ENCODE data around the gene CAGE1. TPM values are rescaled to one million over a fixed set of nuclear protein-coding genes. Genes with fewer than 3 reads are reported as not detected.

Gene CAGE1
- total RNA-seq, 1 donor from 2014 or later = 0.16 TPM

GRCh38 chr6:7421066-7421465 is 31.5 kb upstream of the CAGE1 start:
- Mint-ChIP-seq H3K36me3 (ENCODE audit: low read depth) (peaks cover 32% of the 10 kb centered on the region), H3K27ac (no peak overlapping the region), H3K4me3 (no peak overlapping the region), H3K9me3 (no peaks in the 10 kb centered on the region), H3K4me1 (no peaks in the 10 kb centered on the region), H3K27me3 (no peaks in the 10 kb centered on the region)
- intact Hi-C loops (cut with micrococcal nuclease) = no loop called here
- no peak for DNase-seq

- DNase-seq = no peak
- H3K4me3 Mint-ChIP-seq = no peak overlapping the region
- no peak overlapping the region for H3K27ac Mint-ChIP-seq
- intact Hi-C loops (cut with micrococcal nuclease) = no loop called here
- H3K27me3 Mint-ChIP-seq = no peaks in the 10 kb centered on the region
- H3K36me3 Mint-ChIP-seq (ENCODE audit: low read depth) = peaks cover 49% of the 10 kb centered on the region
- H3K9me3 Mint-ChIP-seq = no peaks in the 10 kb centered on the region
- H3K4me1 Mint-ChIP-seq = no peaks in the 10 kb centered on the region
These were observed 29.5 kb upstream of the CAGE1 start for GRCh38 chr6:7419065-7419464.

GRCh38 chr6:7418238-7418905 is 28.8 kb upstream of the CAGE1 start:
- H3K4me1 Mint-ChIP-seq = no peaks in the 10 kb centered on the region
- H3K4me3 Mint-ChIP-seq = no peak overlapping the region
- no peak overlapping the region for H3K27ac Mint-ChIP-seq
- H3K9me3 Mint-ChIP-seq = no peaks in the 10 kb centered on the region
- DNase-seq = no peak
- H3K27me3 Mint-ChIP-seq = no peaks in the 10 kb centered on the region
- peaks cover 53% of the 10 kb centered on the region for H3K36me3 Mint-ChIP-seq (ENCODE audit: low read depth)
- intact Hi-C loops (cut with micrococcal nuclease) = no loop called here

GRCh38 chr6:7417684-7418083 is 28.1 kb upstream of the CAGE1 start:
- intact Hi-C loops (cut with micrococcal nuclease) = no loop called here

GRCh38 chr6:7414811-7415210 is 25.3 kb upstream of the CAGE1 start:
- intact Hi-C loops (cut with micrococcal nuclease) = no loop called here
- Mint-ChIP-seq H3K27ac (no peak overlapping the region), H3K4me3 (no peak overlapping the region), H3K27me3 (no peaks in the 10 kb centered on the region), H3K4me1 (no peaks in the 10 kb centered on the region), H3K9me3 (no peaks in the 10 kb centered on the region), H3K36me3 (ENCODE audit: low read depth) (peaks cover 68% of the 10 kb centered on the region)
- DNase-seq = no peak

More at GRCh38 chr6:7417684-7418083, 28.1 kb upstream of the CAGE1 start:
- no peak for DNase-seq
- H3K4me1 Mint-ChIP-seq = no peaks in the 10 kb centered on the region
- H3K9me3 Mint-ChIP-seq = no peaks in the 10 kb centered on the region
- H3K27me3 Mint-ChIP-seq = no peaks in the 10 kb centered on the region
- H3K36me3 Mint-ChIP-seq (ENCODE audit: low read depth) = peaks cover 57% of the 10 kb centered on the region
- H3K27ac Mint-ChIP-seq = no peak overlapping the region
- no peak overlapping the region for H3K4me3 Mint-ChIP-seq

- no peaks in the 10 kb centered on the region for H3K4me1 Mint-ChIP-seq
- no peak overlapping the region for H3K27ac Mint-ChIP-seq
- H3K4me3 Mint-ChIP-seq = no peak overlapping the region
- H3K36me3 Mint-ChIP-seq (ENCODE audit: low read depth) = peaks cover 63% of the 10 kb centered on the region
- H3K27me3 Mint-ChIP-seq = no peaks in the 10 kb centered on the region
- DNase-seq = no peak
- intact Hi-C loops (cut with micrococcal nuclease) = no loop called here
- H3K9me3 Mint-ChIP-seq = no peaks in the 10 kb centered on the region
These were observed 23.7 kb upstream of the CAGE1 start for GRCh38 chr6:7413151-7413823.

GRCh38 chr6:7411328-7411727 is 21.8 kb upstream of the CAGE1 start:
- intact Hi-C loops (cut with micrococcal nuclease) = no loop called here
- H3K36me3 Mint-ChIP-seq (ENCODE audit: low read depth) = peaks cover 64% of the 10 kb centered on the region

GRCh38 chr6:7410851-7411250 is 21.3 kb upstream of the CAGE1 start:
- no peak overlapping the region for H3K27ac Mint-ChIP-seq
- H3K27me3 Mint-ChIP-seq = no peaks in the 10 kb centered on the region
- no peak for DNase-seq
- H3K36me3 Mint-ChIP-seq (ENCODE audit: low read depth) = peaks cover 65% of the 10 kb centered on the region
- no peaks in the 10 kb centered on the region for H3K4me1 Mint-ChIP-seq
- intact Hi-C loops (cut with micrococcal nuclease) = no loop called here
- H3K9me3 Mint-ChIP-seq = no peaks in the 10 kb centered on the region
- no peak overlapping the region for H3K4me3 Mint-ChIP-seq

More at GRCh38 chr6:7411328-7411727, 21.8 kb upstream of the CAGE1 start:
- Mint-ChIP-seq H3K4me3 (no peak overlapping the region), H3K27me3 (no peaks in the 10 kb centered on the region), H3K4me1 (no peaks in the 10 kb centered on the region), H3K27ac (no peak overlapping the region), H3K9me3 (no peaks in the 10 kb centered on the region)
- no peak for DNase-seq

- Mint-ChIP-seq H3K27me3 (no peaks in the 10 kb centered on the region), H3K27ac (no peak overlapping the region), H3K36me3 (ENCODE audit: low read depth) (peaks cover 64% of the 10 kb centered on the region), H3K4me3 (no peak overlapping the region), H3K4me1 (no peaks in the 10 kb centered on the region), H3K9me3 (no peaks in the 10 kb centered on the region)
- DNase-seq = no peak
- intact Hi-C loops (cut with micrococcal nuclease) = no loop called here
These were observed 20.2 kb upstream of the CAGE1 start for GRCh38 chr6:7409740-7410139.

GRCh38 chr6:7406743-7407142 is 17.2 kb upstream of the CAGE1 start:
- Mint-ChIP-seq H3K36me3 (ENCODE audit: low read depth) (peaks cover 67% of the 10 kb centered on the region), H3K27ac (no peak overlapping the region), H3K4me3 (no peak overlapping the region), H3K9me3 (no peaks in the 10 kb centered on the region), H3K4me1 (no peaks in the 10 kb centered on the region), H3K27me3 (no peaks in the 10 kb centered on the region)
- intact Hi-C loops (cut with micrococcal nuclease) = no loop called here
- DNase-seq = no peak

GRCh38 chr6:7404546-7404945 is 15.0 kb upstream of the CAGE1 start:
- peaks cover 4% of the 10 kb centered on the region for H3K4me1 Mint-ChIP-seq
- no peaks in the 10 kb centered on the region for H3K27me3 Mint-ChIP-seq
- peaks cover 63% of the 10 kb centered on the region for H3K36me3 Mint-ChIP-seq (ENCODE audit: low read depth)
- no peak overlapping the region for H3K4me3 Mint-ChIP-seq
- no peak for DNase-seq
- no peak overlapping the region for H3K27ac Mint-ChIP-seq
- H3K9me3 Mint-ChIP-seq = no peaks in the 10 kb centered on the region
- intact Hi-C loops (cut with micrococcal nuclease) = no loop called here

GRCh38 chr6:7402716-7403115 is 13.2 kb upstream of the CAGE1 start:
- Mint-ChIP-seq H3K4me1 (peaks cover 4% of the 10 kb centered on the region), H3K36me3 (ENCODE audit: low read depth) (peaks cover 69% of the 10 kb centered on the region)
- intact Hi-C loops (cut with micrococcal nuclease) = no loop called here

GRCh38 chr6:7401075-7401474 is 11.5 kb upstream of the CAGE1 start:
- Mint-ChIP-seq H3K27me3 (no peaks in the 10 kb centered on the region), H3K4me1 (peaks cover 4% of the 10 kb centered on the region), H3K27ac (no peak overlapping the region), H3K36me3 (ENCODE audit: low read depth) (peaks cover 65% of the 10 kb centered on the region), H3K4me3 (no peak overlapping the region), H3K9me3 (no peaks in the 10 kb centered on the region)
- no peak for DNase-seq
- intact Hi-C loops (cut with micrococcal nuclease) = no loop called here

More at GRCh38 chr6:7402716-7403115, 13.2 kb upstream of the CAGE1 start:
- Mint-ChIP-seq H3K9me3 (no peaks in the 10 kb centered on the region), H3K27ac (no peak overlapping the region), H3K27me3 (no peaks in the 10 kb centered on the region), H3K4me3 (no peak overlapping the region)
- no peak for DNase-seq

GRCh38 chr6:7392402-7392801 is 2.9 kb upstream of the CAGE1 start:
- peaks cover 60% of the 10 kb centered on the region for H3K36me3 Mint-ChIP-seq (ENCODE audit: low read depth)
- intact Hi-C loops (cut with micrococcal nuclease) = loop anchor here (5.0 kb wide), 1 partner anchor 690 kb away; no protein-coding TSS in a partner anchor
- H3K4me3 Mint-ChIP-seq = no peak overlapping the region
- H3K27ac Mint-ChIP-seq = no peak overlapping the region
- no peaks in the 10 kb centered on the region for H3K9me3 Mint-ChIP-seq
- H3K4me1 Mint-ChIP-seq = peaks cover 45% of the 10 kb centered on the region
- H3K27me3 Mint-ChIP-seq = no peaks in the 10 kb centered on the region
- DNase-seq = no peak

Measured in activated CD4-positive, alpha-beta T cell treated with anti-CD3 and anti-CD28 coated beads, Interleukin-2, amount 10 ng/mL, durations not matched to agents 24 days and 14 days (primary cell).